B cell (primary cell): Measurements from ENCODE around the gene TOPBP1. TPM values are rescaled to one million over a fixed set of nuclear protein-coding genes. Genes with fewer than 3 reads are reported as not detected.

Experiments used
- ATAC-seq: fragments of 200-7000 bp; cut with Tn5 transposase; one replicate; pipeline ENCODE4 v1.10.0; 2021; ENCODE audit warnings: low read depth, mild to moderate bottlenecking, moderate number of reproducible peaks, moderate library complexity
- CTCF ChIA-PET: fragments of 350-600 bp; sonication (Branson Sonifier 250); formaldehyde crosslinking; loops from one replicate; lab custom pipeline; 2021; ENCODE audit warnings: antibody characterized with exemption, inconsistent platforms; lab: Charles Lee
- POLR2A ChIA-PET: fragments of 350-600 bp; sonication (Branson Sonifier 250); formaldehyde crosslinking; loops from one replicate; lab custom pipeline; 2021; ENCODE audit warnings: antibody characterized with exemption; lab: Charles Lee
- DNase-seq: peaks from one replicate; pipeline ENCODE4 v3.0.0; 2013
- H2AFZ ChIP-seq: 2 replicates; pipeline ENCODE4 v1.6.1; 2012; ENCODE audit warnings: mild to moderate bottlenecking, low read depth, low read length; ENCODE audit not compliant: insufficient read depth, poor library complexity, severe bottlenecking
- H3K27ac ChIP-seq, 2 donors: 1 replicate in 1 of 2; 2 replicates in 1 of 2; pipeline ENCODE4 v1.5.1; 2012 to 2013; ENCODE audit warnings: low read length in 2 of 2, mild to moderate bottlenecking in 2 of 2, moderate library complexity in 1 of 2
- H3K27me3 ChIP-seq, 4 experiments: fragments of 200-600 bp in 1 of 4; sonication (generic) in 1 of 4; replicated peaks in 1 of 4; 1 replicate in 2 of 4; 2 replicates in 2 of 4; pipeline versions ENCODE4 v1.6.1 to v1.7.0; 2013 to 2016; ENCODE audit warnings: low read length in 3 of 4, mild to moderate bottlenecking in 2 of 4, mixed read lengths in 1 of 4, moderate library complexity in 1 of 4; ENCODE audit not compliant: insufficient read depth in 4 of 4, control insufficient read depth in 3 of 4; ENCODE audit errors: control extremely low read depth in 1 of 4
- H3K36me3 ChIP-seq, 2 experiments: replicated peaks in 1 of 2; 1 replicate in 1 of 2; 2 replicates in 1 of 2; pipeline versions ENCODE4 v1.6.1 to v1.7.1; 2013; ENCODE audit warnings: low read length in 1 of 2; ENCODE audit not compliant: insufficient read depth in 2 of 2, control insufficient read depth in 1 of 2; ENCODE audit errors: control extremely low read depth in 1 of 2, extremely low read depth in 1 of 2
- H3K4me1 ChIP-seq, 2 donors: fragments of 200-600 bp in 1 of 2; sonication (generic) in 1 of 2; 1 replicate in 1 of 2; 2 replicates in 1 of 2; pipeline versions ENCODE4 v1.5.1 to v1.6.1; 2013 to 2017; ENCODE audit warnings: low read length in 2 of 2; ENCODE audit not compliant: control insufficient read depth in 2 of 2, insufficient read depth in 2 of 2
- H3K4me2 ChIP-seq: replicated peaks from 2 replicates; pipeline ENCODE3; 2012; ENCODE audit warnings: mild to moderate bottlenecking, low read depth, low read length; ENCODE audit not compliant: poor library complexity, severe bottlenecking
- H3K4me3 ChIP-seq, 5 experiments: fragments of 200-600 bp in 1 of 5; sonication (generic) in 1 of 5; 1 replicate in 3 of 5; 2 replicates in 2 of 5; pipeline versions ENCODE4 v1.5.1 to v1.7.0; 2011 to 2016; ENCODE audit warnings: low read length in 4 of 5, mild to moderate bottlenecking in 4 of 5, low read depth in 2 of 5, control low read depth in 1 of 5, moderate library complexity in 1 of 5; ENCODE audit not compliant: insufficient read depth in 1 of 5; ENCODE audit errors: control extremely low read depth in 1 of 5, extremely low read depth in 1 of 5
- H3K79me2 ChIP-seq: fragments of 200-600 bp; sonication (generic); one replicate; pipeline ENCODE4 v1.6.0; 2016; ENCODE audit warnings: low read length; ENCODE audit not compliant: control insufficient read depth, insufficient read depth
- H3K9ac ChIP-seq: fragments of 200-600 bp; sonication (generic); 2 replicates; pipeline ENCODE4 v1.6.1; 2017; ENCODE audit warnings: mild to moderate bottlenecking, low read length, moderate library complexity
- H3K9me3 ChIP-seq, 3 donors: one replicate each; pipeline versions ENCODE4 v1.6.1 to v1.7.1; 2013; ENCODE audit warnings: low read length in 2 of 3; ENCODE audit not compliant: control insufficient read depth in 2 of 3, insufficient read depth in 1 of 3; ENCODE audit errors: control extremely low read depth in 1 of 3
- H4K20me1 ChIP-seq: 2 replicates; pipeline ENCODE4 v1.6.0; 2012; ENCODE audit warnings: mild to moderate bottlenecking, low read length; ENCODE audit not compliant: insufficient read depth, control insufficient read depth, poor library complexity, severe bottlenecking
- H3K27ac Mint-ChIP-seq: one replicate; pipeline ENCODE4 v1.8.0; 2021; ENCODE audit warnings: mixed read lengths
- H3K27me3 Mint-ChIP-seq: one replicate; pipeline ENCODE4 v1.8.0; 2021; ENCODE audit warnings: mixed read lengths
- H3K4me1 Mint-ChIP-seq: one replicate; pipeline ENCODE4 v1.8.0; 2021; ENCODE audit warnings: mixed read lengths
- H3K4me3 Mint-ChIP-seq: one replicate; pipeline ENCODE4 v1.8.0; 2021; ENCODE audit warnings: mixed read lengths
- H3K9me3 Mint-ChIP-seq: one replicate; pipeline ENCODE4 v1.8.0; 2022; ENCODE audit warnings: mixed read lengths; ENCODE audit not compliant: insufficient read depth
- EZH2 ChIP-seq: IDR thresholded peaks from 2 replicates; pipeline ENCODE4 v1.6.1; 2012; ENCODE audit warnings: borderline replicate concordance, low read depth, mild to moderate bottlenecking, moderate library complexity, low read length; ENCODE audit not compliant: insufficient read depth, poor library complexity, severe bottlenecking
- WGBS: methylation state at CpG from one replicate; pipeline ENCODE4 v1.1.5; 2013; ENCODE audit warnings: missing lambda C conversion rate; ENCODE audit not compliant: insufficient coverage; 5-methylcytosine and 5-hydroxymethylcytosine counted together
- intact Hi-C: fragments of 100-400 bp; cut with micrococcal nuclease; formaldehyde crosslinking; loops from one replicate; pipeline ENCODE4 v1.10.0; 2022
- polyA plus RNA-seq: library from polyadenylated mRNA; depleted of rRNA; stranded (reverse); fragments of >200 nt; gene quantifications from 2 replicates; pipeline ENCODE4 v1.2.3, GENCODE V29; 2012
- total RNA-seq, 2 donors: library from RNA; stranded (reverse); fragments of 120-200 nt in 1 of 2; gene quantifications; 1 replicate in 1 of 2; 2 replicates in 1 of 2; pipeline versions ENCODE4 v1.2.3 to v1.2.4, GENCODE V29; 2013 to 2022
- TF ChIP-seq, protein P1 (sequence below): fragments of 200-600 bp; IDR thresholded peaks from one replicate; pipeline ENCODE4 v1.8.0; 2022; ENCODE audit warnings: antibody characterized with exemption, mild to moderate bottlenecking

TOPBP1 gene
- total and polyA plus RNA-seq, 2 donors (not counting 1 experiment from before 2014, with no cell fraction given), result 34.2 to 53.7 TPM

DNA sequence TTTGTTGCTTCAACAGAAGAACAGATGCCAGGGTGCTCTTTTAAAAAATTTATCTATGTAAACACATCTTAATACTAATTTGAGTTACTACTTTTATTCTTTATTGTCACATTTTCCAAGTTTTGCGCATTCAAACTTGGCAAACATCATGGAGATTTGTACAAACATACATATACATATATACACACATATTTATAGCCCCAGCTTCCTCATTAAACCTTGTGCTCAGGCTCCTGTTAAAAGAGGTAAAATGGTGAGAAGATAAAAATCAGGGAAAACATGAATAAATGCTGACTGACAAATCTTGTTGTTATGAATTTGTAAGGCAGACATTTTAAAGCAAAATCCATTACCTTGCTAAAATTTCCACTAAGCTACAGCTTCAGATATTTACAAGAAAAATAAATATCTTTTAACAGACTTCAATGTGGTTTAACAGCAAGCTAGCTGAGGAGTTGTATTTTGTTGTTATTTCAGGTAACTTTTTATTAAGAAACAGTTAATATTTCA is 61.1 kb downstream of the TOPBP1 start:
- no CpG with 5 or more reads among the region's 1 CpG for WGBS
- H3K79me2 ChIP-seq, result no peaks in the 10 kb centered on the region
- H3K27me3 ChIP-seq, result no peaks in the 10 kb centered on the region
- Mint-ChIP-seq H3K4me1 (no peaks in the 10 kb centered on the region), H3K27me3 (no peaks in the 10 kb centered on the region), H3K4me3 (no peak overlapping the region), H3K9me3 (no peaks in the 10 kb centered on the region), H3K27ac (no peak overlapping the region)
- intact Hi-C loops, result no loop called here
- H4K20me1 ChIP-seq, result no peaks in the 10 kb centered on the region
- CTCF ChIA-PET, result no interaction called here
- H3K9ac ChIP-seq, result no peak overlapping the region
- peaks cover 4 to 23% of the 10 kb centered on the region in 2 experiments for H3K36me3 ChIP-seq
- H3K4me1 ChIP-seq, result no peaks in the 10 kb centered on the region
- H3K4me3 ChIP-seq, result no peak overlapping the region
- ATAC-seq (no peak), DNase-seq (no peak)
- no peak overlapping the region for H3K27ac ChIP-seq
- H3K4me2 ChIP-seq, result no peak overlapping the region
- H3K9me3 ChIP-seq, result no peaks in the 10 kb centered on the region
- POLR2A ChIA-PET, result no interaction called here
- no peak overlapping the region for H2AFZ ChIP-seq
- TF ChIP-seq EZH2, result no peak
- TF ChIP-seq, protein P1, sequence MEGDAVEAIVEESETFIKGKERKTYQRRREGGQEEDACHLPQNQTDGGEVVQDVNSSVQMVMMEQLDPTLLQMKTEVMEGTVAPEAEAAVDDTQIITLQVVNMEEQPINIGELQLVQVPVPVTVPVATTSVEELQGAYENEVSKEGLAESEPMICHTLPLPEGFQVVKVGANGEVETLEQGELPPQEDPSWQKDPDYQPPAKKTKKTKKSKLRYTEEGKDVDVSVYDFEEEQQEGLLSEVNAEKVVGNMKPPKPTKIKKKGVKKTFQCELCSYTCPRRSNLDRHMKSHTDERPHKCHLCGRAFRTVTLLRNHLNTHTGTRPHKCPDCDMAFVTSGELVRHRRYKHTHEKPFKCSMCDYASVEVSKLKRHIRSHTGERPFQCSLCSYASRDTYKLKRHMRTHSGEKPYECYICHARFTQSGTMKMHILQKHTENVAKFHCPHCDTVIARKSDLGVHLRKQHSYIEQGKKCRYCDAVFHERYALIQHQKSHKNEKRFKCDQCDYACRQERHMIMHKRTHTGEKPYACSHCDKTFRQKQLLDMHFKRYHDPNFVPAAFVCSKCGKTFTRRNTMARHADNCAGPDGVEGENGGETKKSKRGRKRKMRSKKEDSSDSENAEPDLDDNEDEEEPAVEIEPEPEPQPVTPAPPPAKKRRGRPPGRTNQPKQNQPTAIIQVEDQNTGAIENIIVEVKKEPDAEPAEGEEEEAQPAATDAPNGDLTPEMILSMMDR, result no peak

DNA sequence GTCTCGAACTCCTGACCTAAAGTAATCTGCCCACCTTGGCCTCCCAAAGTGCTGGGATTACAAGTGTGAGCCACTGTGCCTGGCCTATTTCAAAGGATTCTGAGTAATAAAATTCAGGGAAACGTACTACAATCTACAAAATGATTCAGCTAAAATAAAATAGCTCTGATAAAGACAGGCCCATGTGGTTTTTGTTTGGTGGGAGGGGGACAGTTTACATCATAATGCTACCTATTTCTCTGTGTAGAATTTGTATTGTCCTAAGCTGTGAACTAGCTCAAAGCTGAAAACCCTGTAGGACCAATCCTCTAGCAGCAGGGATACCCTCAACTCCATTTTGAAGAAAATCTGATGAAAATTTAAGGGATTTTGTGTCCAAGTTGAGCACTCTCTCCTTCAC is 62.5 kb downstream of the TOPBP1 start:
- no peaks in the 10 kb centered on the region for H3K4me1 Mint-ChIP-seq
- ChIA-PET CTCF (interaction anchor here (0.7 kb wide), 1 partner anchor 58 kb away, joined by 3 read pairs; no protein-coding TSS in a partner anchor), POLR2A (no interaction called here)
- TF ChIP-seq EZH2, result no peak
- TF ChIP-seq, protein P1, result no peak
- no peaks in the 10 kb centered on the region for H4K20me1 ChIP-seq
- no peak overlapping the region for H3K4me3 ChIP-seq
- no peak overlapping the region for H2AFZ ChIP-seq
- H3K9ac ChIP-seq, result no peak overlapping the region
- no peak overlapping the region for H3K27ac Mint-ChIP-seq
- no peaks in the 10 kb centered on the region for H3K27me3 Mint-ChIP-seq
- DNase-seq (no peak), ATAC-seq (no peak)
- H3K79me2 ChIP-seq, result no peaks in the 10 kb centered on the region
- no peaks in the 10 kb centered on the region for H3K9me3 ChIP-seq
- 100% methylated on average over 1 of the region's 2 CpGs for WGBS
- H3K36me3 ChIP-seq, result peaks cover 4 to 23% of the 10 kb centered on the region in 2 experiments
- intact Hi-C loops, result no loop called here
- H3K27ac ChIP-seq, result no peak overlapping the region
- no peak overlapping the region for H3K4me2 ChIP-seq
- H3K27me3 ChIP-seq, result no peaks in the 10 kb centered on the region
- H3K4me3 Mint-ChIP-seq, result no peak overlapping the region
- no peaks in the 10 kb centered on the region for H3K4me1 ChIP-seq
- no peaks in the 10 kb centered on the region for H3K9me3 Mint-ChIP-seq
